SHP77 treated with DMSO at 0.1 percent for 48 hours (cell line): ENCODE measurements around the gene NME7.
"Not testable (repeated sequence)": the region's sequence is repeated elsewhere in the genome, so short reads cannot be mapped to it uniquely, and the experiment has no call there.

ENCODE experiments used
- DNase-seq: peaks from one replicate; lab custom pipeline; 2025; lab: John Stamatoyannopoulos, UW

The NME7 gene

DNA sequence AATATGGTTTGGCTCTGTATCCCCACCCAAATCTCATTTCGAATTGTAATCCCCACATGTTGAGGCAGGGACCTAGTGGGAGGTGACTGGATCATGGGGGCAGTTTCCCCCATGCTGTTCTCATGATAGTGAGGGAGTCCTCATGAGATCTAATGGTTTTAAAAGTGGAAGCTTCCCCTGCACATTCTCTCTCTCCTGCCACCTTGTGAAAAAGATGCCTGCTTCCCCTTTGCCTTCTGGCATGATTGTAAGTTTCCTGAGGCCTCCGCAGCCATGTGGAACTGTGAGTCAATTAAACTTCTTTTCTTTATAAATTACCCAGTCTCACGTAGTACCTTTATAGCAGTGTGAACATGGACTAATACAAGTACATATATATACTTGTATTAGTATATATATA lies 25.5 kb downstream of the NME7 start:
- not testable (repeated sequence) for DNase-seq

DNA sequence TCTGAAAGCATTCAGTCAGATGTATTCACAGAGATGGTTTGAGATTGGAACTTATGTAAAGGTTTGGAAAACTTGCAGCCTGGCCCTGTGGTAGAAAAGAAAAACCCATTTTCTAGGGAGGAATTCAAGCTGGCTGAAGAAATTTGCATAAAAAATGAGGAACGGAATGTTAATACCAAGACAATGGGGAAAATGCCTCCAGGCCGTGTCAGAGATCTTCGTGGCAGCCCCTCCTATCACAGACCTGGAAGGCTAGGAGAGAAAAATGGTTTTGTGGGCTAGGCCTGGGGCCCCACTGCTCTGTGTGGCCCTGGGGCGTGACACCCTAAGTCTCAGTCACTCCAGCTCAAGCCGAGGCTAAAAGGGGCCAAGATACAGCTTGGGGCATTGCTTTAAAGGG lies 26.7 kb downstream of the NME7 start:
- DNase-seq: no peak

DNA sequence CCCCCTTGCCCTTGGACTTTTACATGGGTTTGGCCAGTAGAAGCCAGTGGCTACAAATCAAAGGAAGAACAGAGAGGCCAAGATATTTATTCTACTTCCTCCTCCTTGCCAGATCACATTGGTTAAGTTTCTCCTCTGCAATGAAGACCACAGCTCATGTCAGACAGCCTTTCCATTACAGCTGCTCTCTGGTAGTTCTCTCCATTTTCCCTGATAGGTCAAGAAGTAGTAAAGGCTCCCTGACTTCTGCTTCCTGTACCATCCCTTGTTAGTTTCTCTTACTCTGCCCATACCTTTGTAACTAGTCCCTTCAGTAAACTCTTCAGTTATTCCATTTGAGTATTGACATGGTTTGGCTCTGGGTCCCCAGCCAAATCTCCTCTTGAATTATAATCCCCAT lies 27.8 kb downstream of the NME7 start:
- no peak for DNase-seq

DNA sequence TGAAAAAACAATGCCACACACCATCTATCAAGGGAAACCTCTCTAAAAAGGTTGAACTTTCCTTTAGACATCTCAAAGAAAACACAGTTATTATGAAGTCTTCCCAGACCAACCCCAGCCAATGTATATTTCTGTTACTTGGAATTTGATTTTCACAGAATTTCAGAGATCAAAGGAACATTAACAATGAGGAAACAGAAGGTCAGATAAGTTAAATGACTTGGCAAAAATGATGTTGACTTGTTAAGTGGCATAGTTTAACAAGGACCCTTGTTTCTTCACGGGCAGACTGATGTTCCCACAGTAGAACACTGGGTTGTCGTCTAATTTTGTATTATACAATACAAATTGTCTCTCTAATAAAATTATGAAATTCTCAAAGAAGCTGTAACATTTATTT lies 29.0 kb downstream of the NME7 start:
- DNase-seq: no peak

DNA sequence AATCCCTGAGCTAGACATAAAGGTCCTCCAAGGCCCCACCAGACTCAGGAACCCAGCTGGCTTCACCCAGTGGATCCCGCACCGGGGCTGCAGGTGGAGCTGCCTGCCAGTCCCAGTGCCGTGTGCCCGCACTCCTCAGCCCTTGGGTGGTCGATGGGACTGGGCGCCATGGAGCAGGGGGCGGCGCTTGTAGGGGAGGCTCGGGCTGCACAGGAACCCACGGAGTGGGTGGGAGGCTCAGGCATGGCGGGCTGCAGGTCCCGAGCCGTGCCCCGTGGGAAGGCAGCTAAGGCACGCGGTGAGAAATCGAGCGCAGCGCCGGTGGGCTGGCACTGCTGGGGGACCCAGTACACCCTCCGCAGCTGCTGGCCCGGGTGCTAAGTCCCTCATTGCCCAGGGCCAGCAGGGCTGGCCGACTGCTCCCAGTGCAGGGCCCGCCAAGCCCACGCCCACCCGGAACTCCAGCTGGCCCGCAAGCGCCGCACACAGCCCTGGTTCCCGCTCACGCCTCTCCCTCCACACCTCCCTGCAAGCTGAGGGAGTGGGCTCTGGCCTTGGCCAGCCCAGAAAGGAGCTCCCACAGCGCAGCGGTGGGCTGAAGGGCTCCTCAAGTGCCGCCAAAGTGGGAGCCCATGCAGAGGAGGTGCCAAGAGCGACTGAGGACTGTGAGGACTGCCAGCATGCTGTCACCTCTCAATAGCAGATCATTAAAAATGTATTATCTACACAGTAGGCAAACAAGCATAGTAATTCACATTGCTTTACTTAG lies 30.5 kb downstream of the NME7 start:
- not testable (repeated sequence) for DNase-seq

DNA sequence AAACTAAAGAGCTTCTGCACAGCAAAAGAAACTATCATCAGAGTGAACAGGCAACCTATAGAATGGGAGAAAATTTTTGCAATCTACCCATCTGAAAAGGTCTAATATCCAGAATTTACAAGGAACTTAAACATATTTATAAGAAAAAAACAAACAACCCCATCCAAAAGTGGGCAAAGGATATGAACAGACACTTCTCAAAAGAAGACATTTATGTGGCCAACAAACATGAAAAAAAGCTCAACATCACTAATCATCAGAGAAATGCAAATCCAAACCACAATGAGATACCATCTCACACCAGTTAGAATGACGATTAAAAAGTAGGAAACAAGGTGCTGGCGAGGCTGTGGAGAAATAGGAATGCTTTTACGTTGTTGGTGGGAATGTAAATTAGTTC lies 32.9 kb downstream of the NME7 start:
- DNase-seq: not testable (repeated sequence)

DNA sequence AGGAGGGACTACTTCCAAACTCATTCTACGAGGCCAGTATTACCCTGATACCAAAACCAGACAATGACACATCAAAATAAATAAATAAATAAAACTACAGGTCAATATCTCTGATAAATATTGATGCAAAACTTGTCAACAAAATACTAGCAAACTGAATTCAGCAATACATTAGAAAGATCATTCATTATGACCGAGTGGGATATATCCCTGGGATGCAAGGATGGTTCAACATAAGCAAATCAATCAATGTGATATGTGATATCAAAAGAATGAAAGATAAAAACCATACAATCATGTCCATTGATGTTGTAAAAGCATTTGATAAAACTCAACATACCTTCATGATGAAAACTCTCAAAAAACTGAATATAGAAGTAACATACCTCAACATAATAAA lies 36.7 kb downstream of the NME7 start:
- no peak for DNase-seq

DNA sequence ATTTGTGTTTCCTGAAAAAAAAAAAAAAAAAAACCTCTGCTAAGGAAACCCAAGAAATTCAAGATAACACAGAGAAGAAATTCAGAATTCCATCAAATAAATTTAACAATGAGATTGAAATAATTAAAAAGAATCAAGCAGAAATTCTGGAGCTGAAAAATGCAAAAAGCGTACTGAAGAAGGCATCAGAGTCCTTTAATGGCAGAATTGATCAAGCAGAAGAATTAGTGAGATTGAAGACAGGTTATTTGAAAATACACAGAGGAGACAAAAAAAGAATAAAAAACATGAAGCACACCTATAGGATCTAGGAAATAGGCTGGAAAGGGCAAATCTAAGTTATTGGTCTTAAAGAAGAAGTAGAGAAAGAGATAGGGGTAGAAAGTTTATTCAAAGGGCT lies 38.2 kb downstream of the NME7 start:
- no peak for DNase-seq

DNA sequence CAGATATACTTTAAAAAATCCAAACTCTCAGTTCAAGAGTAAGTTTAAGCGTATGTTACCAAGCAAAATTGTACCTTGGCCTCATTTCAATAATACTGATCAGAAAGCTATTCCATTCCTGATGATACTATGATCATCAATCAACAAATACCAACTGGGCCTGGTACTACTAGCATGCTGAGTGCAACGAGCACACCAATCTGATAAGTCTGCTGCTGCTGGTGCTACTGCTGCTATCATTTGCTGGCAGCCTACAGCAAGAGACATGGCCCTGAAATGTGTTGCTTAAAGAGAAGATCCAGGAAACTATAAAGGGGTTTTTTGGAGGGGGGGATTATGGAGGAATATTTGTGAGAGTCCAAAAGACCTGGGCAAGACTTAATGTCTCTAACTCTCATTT lies 39.7 kb downstream of the NME7 start:
- DNase-seq: no peak

DNA sequence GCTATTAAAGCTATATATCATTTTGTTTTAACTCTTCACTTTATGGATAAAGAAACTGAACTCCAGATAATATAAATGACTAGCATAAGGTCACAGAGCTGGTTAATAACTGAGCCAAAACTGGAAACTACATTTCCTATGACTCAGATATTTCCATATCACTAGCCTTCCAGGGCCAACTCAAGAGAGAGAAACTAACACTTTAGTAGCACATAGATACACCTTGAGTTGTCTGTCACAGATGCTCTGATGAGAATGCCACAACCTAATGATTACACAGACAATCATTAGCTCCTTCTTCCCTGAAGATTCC lies 40.7 kb downstream of the NME7 start:
- no peak for DNase-seq

DNA sequence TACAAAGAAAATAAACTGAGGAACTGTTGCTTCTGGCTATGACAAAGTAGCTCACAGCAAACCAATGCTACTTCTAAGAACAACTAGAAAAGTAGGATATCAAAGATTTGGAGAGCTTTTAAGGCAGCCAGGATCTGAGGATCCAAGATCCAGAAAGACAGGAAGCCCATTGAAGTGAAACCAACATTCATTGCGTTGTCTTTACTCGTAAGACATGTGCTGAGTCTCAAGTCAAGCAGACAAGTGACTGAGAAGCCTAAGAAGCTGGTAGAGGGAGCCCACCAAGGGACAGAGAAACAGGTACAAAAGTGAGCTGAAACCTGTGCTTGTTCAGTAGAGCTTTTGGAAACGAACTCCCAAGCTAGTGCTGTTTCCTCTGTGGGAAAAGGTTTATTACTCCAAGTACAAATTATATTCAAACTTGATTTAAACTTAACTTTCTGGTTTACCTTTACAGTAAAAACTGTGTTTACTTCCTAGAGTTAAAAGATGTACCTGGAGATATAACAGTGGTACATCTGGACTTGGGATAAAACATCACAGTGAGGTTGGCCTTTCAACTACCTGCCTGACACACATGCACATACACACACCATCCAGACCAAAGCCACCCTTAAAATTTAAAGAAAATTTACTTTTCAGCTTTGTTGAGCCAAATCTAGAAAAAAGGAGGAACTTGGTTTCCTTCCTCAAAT lies 41.2 kb downstream of the NME7 start:
- DNase-seq: no peak

DNA sequence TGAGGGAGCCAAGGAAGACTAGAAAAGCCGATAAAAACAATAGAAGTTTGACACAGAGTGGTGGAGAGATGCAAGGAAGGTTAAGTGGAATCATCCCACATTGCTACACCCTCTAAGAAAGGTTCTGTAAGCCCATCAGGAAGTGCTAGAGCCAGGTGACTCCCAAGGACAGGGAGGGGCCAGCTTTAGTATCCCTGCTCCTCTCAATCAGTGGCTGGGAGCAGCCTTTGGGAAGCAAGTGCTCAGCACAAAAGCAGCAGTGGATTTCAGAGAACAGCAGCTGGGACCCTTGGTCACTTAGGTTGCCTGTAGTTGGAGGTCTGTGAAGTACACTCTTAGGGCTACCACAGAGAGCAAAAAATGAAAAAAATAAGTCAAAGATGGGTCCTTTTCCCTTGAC lies 42.5 kb downstream of the NME7 start:
- no peak for DNase-seq

DNA sequence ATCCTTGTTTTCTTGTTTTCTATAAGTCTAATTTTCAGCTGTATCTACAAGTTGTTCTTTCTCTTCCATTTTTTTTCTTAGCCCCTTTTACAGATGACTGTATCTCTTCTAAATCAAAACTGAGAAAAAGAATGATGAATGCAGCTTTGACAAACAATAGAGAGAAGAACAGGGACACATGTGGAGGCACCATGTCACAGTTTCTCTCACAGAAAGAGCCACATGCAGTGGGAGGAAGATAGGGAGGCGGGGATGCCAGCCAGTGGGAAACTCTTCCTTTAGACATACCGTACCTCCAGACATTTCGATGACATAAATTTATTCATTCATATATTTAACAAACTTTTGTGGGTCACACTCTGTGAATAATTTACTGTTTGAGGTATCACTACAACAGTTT lies 45.5 kb downstream of the NME7 start:
- no peak for DNase-seq

DNA sequence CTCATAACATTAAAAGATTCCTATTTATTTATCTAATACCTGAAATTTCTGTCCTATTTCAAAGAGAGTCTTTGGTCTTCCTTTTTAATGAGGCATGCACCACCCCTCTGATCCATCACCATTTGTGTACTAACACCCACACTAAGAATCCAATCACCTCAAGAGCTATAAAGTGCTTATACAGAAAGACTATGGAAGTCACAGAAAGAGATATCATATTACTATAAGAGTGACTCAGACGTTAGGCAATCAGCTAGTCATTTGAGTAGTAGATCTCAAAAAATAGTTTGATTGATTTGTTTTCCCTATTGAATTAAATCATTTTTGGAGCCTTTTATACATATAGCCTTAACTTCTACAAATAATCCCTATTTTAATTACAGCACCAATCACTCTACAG lies 46.1 kb downstream of the NME7 start:
- DNase-seq: no peak

DNA sequence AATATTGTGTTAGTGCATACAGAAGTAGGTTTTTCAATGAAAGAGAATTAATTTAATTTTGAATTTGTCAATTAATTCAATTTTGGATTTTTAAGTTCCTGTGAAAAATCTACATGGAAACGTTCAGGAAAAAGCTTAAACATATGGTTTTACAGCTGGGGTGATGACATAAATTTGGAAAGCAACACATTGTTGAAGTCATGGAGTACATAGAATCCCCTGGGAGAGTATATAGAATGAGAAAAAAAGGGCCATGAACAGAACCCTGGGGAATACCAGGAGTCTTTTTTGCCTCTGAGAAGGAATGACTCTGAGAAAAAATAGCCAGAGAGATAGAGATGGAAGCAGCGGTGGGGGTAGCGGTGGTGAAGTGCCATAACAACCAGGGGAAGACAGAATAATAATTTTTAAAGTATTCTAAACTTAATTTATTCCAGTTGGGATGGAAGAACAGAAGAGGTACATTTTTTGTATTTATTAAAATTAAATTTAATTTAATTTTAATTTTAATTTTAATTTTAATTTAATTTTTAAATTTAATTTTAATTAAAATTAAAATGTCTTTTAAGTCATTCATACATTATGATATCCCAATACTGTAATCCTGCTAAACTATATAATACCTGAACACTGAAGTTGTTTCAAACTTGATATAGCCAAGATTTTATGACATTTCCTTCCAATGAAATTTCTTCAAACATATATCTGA lies 48.9 kb downstream of the NME7 start:
- no peak for DNase-seq

DNA sequence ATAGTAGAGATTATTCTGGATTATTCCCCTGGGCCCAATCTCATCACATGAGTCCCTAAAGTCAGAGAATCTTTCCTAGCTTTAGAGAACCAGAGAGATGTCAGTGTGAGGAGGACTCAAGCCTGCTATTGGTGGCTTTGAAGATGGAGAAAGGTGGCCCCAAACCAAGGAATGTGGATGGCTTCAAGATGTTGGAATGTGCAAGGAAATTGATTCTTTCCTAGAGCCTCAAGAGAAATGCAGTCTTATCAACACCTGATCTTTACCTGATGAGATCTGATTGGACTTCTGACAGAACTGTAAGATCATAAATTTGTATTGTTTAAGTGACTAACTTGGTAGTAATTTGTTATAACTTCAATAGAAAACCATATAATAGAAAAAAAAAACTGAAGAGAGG lies 51.0 kb downstream of the NME7 start:
- no peak for DNase-seq

DNA sequence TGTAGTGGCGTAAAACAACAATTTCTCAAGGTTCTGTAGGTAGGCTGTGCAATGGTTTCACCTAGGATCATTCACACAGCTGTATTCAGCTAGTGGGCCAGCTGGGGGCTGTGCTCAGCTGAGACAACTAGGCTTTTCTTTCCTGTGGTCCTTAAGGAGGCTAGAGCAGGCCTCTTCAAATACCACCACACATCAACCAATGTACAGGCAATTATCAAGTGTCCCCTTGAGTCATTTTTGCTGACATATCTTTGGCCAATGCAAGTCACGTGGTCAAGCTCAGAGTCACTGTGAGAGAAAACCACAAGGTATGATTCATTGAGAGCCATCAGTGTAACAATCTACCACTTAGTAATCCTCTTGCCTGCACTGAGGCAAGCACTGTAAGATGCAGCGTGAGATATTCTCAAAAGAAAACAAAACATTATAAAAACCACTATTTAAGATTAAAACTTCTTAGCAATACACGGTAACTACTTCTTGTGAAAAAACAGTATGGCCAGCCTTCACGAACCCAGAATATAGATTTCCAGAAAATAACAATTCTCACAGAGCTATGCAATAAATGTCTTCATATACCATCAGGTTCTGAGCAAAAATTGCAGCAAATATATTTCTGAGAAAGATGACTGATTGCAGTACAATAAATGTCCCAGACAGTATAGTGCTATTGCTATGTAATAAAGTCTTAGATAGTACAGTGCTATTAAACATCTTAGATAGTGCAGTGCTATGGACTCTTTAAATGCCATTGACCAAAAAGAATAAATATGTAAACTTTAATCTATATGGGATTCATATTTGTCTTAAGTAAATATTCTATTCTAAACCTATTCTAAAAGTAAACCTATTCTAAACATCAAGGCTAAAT lies 55.3 kb downstream of the NME7 start:
- no peak for DNase-seq

DNA sequence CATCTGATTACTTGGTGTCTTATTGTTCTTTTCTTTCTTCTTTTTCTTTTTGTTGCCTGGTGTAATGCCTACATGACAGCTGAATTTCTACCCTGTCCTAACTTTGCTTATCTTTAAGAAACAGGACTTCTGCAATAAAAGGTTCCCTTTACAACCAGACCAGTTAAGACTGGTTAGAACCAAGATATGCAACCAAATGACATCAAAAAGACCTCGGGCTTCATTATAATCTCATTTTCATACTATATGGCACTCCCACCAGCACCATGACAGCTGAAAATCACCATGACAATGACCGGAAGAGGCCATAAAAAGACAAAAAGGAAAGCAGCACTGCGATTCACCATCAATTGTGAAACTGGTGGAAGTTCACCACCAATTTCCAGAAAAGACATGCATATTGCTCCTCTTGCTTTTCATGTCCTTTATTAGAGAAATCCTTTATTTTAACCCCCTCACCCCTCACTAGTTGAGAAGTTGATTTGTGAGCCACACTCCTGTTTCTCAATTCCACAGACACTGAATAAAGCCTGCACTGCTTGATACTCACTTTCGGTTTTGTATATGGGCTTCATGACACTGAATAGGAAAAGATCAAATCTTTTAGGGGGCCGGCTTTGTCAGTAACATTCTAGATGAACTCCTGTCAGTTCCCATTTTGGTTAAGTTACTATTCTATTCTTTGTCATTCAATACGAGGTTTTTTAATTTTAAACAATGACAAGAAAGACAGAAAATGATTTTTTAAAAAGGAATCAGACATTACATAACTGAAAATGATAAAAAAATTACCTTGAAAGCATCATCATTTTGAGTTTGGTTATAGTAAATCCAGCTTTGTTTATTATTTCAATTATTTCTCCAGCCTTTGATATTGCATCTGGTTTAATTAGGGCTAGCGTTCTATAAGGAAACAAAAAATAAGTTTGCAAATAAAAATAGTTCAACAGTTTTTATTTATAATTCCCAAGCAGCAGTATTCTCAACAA lies 58.1 kb downstream of the NME7 start:
- no peak for DNase-seq

DNA sequence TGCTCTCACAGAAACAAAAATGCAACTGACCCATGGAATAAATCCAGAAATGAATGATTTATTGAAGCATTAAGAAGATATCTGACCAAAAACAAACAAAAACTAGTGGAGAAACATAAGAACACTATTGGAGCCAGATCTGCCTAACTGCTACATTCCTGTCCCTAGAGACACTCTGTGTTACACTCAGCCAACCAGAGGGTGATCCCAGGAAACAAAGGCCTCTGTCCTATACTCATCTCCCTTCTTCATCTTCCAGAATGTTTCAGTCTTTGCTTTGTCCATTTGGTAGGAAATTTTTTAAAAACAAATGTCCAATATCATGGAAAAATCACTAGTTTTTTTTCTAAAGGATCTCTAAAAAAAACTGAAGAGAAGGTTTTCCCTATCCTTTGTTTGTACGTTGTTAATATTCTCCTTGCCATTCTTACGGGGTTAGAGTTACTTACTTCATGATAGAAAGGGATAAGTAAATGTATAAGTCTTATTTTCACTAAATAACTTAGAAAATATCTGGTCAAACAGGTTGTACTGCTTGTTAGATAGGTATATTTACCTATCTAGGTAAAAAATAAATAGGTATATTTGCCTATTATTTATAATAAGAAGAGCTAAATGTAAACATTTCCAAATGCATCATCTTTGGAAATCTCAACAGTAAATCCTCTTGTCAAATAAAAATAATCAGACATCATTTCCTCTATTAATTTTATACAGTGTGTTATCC lies 59.1 kb downstream of the NME7 start:
- DNase-seq: no peak

DNA sequence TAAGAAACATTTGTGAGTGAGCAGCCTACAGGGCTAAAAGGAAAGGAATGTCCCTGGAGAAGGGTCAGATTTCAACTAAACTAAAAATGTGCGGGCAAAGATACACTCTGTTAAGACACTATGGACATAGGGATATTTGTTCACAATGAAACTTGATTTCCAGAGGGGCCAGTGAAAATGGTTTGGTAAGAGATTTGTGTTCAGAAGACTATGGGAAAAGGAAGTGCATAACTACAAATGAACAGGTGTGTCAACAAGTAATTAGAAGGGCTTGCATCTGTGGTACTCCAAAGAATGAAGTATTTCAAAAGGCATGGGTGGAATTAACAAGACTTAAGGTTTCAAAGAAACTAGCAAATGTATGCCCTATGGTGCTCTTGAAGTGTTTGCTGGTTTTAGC lies 60.4 kb downstream of the NME7 start:
- no peak for DNase-seq

DNA sequence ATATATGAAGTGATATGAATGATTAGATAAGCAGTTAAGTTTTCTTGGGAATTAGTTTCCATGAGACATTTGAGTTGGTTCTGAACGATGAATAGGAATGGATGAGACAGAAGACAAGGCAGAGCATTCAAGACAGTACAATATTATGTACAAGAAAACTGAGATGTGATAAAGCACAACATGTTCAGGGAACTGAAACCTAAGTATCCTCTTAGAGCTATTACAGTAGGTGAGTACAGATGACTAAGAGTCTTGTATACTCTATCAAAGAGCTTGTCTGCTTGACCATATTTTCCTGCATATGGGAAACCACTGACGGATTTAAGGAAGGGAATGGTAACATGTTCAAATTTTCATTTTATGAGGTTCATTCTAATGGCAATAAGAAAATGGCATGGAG lies 61.6 kb downstream of the NME7 start:
- DNase-seq: no peak
